Mammary epithelial cell (primary cell): ENCODE data around the gene NKX2-3.

Experiments
- CTCF ChIP-seq, 2 donors: IDR thresholded peaks in 1 of 2; conservative IDR thresholded peaks in 1 of 2; 2 replicates each; pipeline ENCODE4 v1.5.1; 2011 to 2012; ENCODE audit warnings: inconsistent platforms in 2 of 2, low read length in 2 of 2, mild to moderate bottlenecking in 2 of 2, control low read depth in 1 of 2, low read depth in 1 of 2; ENCODE audit not compliant: insufficient read depth in 1 of 2; ENCODE audit errors: extremely low read depth in 1 of 2
- EZH2 ChIP-seq: IDR thresholded peaks from 2 replicates; pipeline ENCODE4 v1.6.1; 2012; ENCODE audit warnings: low read length, inconsistent platforms, borderline replicate concordance

- TF ChIP-seq CTCF (conservative IDR thresholded peaks at IDR 0.05 in 1 of 2, IDR thresholded peaks at IDR 0.05 in 1 of 2; ENCODE audit: extremely low read depth in 1 of 2, insufficient read depth in 1 of 2, low read depth in 1 of 2, low read length in 2 of 2) (no peak), EZH2 (no peak)
Measured at GRCh38 chr10:99569961-99570360, 37.2 kb downstream of the NKX2-3 start.
